Ammon's horn (tissue), 1 donor: ENCODE results near the gene RPL10A.

ENCODE experiments used
- DNase-seq: peaks from one replicate; pipeline ENCODE4 v3.0.0-alpha.2; 2016; ENCODE audit warnings: low spot score

The RPL10A gene

GRCh38 chr6:35492258-35492973, 24.2 kb downstream of the RPL10A start:
- no peak for DNase-seq

GRCh38 chr6:35492974-35493284, 24.7 kb downstream of the RPL10A start:
- no peak for DNase-seq

DNA sequence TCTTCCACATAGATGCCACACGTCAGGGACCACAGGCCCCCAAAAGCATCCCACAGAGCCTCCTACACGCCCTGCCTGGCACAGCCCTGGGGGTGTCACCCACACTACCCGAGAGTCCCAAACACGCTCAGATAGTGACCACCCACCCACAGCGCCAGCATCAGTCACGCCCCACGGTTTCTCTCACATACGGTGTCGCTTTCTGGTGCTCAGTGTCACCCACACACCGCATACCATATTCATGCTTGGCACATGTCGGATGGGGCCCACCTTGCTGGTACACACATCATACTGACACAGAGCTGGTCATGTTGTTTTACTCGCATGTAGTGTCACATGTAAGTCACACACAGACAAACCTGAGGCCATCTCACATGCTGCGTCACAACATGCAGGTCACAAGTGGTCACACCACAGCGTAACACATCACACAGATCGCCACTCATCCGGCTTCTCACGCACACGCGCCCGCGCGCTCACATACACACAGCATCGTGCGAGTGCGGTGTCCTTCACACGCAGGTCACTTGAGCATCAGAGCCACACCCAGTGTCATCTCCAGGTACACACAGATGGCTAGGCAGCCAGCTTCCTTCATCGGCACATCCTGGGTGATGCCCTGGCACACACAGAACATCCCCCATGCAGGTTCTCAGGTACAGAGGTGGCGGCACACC, 25.2 kb downstream of the RPL10A start:
- no peak for DNase-seq

DNA sequence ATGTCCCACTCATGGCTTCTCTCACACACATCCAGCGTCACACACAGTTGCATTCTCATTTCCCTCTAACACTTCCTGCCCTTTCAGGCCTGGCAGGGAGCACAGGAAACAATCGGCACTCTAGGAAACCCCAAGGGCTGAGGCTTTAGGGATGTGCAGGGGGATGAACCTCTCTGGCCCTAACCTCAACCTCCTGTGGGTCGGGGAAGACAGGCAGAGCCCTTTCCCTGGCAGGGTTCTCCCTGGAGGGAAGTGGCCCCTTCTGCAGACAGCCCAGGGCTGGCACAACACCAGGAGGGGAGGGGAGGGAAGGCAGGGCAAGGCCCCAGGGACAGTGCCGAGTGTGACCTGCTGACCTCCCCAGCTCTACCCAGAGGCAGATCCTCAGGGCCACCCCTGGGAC, 26.0 kb downstream of the RPL10A start:
- peak; percentile 40 for DNase-seq

GRCh38 chr6:35495258-35496035, 27.2 kb downstream of the RPL10A start:
- DNase-seq, result no peak

DNA sequence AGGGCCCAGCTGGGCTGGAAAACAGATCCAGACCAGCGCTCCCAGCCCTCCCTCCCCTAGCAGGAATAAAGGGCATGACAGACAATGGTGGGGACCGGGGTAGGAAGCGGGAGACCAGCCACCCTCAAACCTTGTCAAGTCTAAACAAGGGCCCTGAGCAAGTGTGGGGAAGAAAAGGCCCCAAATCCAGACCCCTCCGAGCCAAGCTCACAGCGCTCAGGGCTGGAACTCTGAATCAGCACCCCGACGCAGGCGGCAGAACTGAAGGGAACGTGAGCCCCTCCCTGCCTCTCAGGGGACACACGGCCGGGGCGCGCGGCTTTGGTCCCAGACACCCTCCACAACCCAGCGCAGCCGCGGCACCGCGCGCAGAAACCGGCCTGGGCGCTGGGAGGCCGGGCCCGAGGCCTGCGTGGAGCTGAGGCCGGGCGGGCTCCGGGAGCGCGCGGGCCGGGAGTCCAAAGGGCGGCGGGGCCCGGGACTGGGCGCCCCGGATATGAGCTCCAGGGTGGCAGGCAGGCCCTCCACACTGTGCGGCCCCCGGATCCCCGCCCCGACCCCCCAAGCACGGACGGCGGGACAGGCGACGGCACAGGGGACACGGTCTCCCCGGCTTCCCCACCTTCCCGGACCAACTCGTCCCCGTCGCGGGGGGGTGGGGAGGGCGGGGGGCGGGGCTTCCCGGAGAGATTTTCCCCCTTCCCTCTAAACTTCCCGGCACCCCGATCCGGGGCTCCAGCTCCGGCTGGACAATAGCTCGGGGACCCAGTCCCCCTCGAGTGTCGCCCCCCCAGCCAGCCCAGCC, 28.0 kb downstream of the RPL10A start:
- no peak for DNase-seq

- no peak for DNase-seq
Observed at GRCh38 chr6:35496841-35497570, 28.8 kb downstream of the RPL10A start, which contains the start of gene TEAD3. Gene TEAD3, minus strand, starts transcription at chr6:35497079.

DNA sequence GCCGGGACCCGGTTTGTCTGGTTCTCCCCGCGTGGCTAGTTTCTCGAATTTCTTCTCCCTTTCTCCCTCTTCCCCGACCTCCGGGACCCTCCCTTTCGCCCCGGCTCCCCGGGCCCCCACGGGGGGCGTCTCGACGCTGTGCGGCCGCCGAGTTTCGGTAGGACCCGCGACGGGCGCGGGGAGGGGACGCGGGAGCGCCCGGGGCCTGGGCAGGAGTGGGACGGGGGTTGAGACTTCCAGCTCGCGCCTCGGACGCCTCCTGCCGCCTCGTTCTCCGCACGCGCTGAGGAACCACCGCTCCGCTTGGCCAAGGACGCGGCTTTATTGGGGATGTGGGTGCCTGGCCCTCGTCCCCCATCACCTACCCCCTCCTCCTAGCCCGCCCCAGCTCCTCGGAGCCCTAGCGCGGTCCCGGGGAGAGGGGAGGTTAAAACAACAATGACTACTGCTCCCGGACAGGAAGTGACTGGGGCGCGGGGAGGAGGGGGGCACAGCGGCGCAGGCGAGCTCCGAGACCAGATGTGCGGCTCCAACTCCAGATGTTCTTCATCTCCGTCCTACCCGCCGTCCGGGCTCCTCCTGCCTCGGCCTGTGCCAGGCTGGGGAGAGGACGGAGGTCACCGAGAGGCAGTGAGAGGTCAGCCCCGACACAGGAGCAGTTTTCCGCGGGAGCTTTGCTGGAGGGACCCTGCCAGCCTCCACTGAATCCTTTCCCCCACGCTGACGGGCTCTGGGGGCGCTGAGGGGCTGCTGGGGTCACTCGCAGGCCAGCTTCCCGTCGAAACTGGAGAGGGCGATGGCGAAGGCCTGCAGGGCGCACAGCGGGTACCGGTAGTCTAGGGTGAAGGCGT, 29.6 kb downstream of the RPL10A start:
- DNase-seq, result no peak

GRCh38 chr6:35498422-35499067, 30.3 kb downstream of the RPL10A start:
- no peak for DNase-seq

DNA sequence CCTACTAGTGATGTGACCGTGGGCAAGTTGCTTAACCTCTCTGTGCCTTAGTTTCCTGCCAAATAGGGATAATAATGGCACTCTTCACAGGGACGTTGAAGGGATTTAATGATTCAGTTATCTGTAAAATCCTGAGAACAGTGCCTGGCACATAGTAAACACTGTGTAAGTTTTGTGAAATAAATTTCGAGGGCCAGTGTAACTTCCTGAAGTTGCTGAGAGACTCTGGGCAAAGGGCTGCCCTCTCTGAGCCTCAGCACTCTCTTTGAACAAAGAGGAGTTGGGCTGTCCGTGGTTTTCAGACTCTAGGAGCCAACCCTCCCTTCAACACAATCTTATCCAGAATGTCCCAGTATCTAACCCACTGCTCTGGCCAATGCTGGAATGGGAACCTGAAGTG, 31.2 kb downstream of the RPL10A start:
- DNase-seq, result no peak

GRCh38 chr6:35500782-35501181, 32.6 kb downstream of the RPL10A start:
- DNase-seq, result no peak

DNA sequence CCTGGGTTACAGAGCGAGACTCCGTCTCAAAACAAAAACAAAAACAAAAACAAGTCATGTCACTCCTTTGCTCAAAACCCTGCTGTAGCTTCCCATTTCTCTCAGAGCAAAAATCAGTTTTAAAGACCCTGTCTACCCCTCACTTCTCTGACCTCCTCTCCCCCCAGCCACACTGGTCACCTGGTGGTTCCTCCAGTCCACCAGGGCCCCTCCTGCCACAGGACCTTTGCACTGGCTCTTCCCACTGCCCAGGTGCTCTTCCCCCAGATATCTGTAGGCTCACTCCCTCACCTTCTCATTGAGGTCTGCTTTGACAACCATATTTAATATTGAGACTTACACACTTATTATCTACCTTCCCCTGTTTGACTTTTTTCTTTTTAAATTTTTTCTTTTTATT, 33.6 kb downstream of the RPL10A start:
- DNase-seq, result no peak

GRCh38 chr6:35503534-35503933, 35.3 kb downstream of the RPL10A start:
- no peak for DNase-seq

- DNase-seq, result no peak
Observed at GRCh38 chr6:35505999-35506412, 37.8 kb downstream of the RPL10A start.

DNA sequence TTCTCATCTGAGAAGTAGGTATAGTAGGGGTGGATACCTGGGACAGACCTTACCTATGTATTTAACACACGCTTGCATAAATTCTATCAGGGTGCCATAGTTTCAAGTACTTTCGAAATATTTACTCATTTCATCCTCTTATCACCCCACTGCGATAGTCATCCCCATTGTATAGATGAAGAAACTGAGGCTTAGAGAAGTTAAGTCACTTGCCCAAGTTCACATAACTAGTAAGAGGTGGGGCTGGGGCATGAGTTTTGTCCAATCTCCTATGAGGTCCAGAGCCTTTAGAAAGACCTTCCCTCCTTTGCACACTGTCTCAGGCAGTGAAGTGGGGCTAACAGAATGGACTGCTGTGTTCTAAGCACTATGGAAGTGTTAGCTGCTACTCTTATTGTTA, 38.3 kb downstream of the RPL10A start:
- DNase-seq, result no peak

DNA sequence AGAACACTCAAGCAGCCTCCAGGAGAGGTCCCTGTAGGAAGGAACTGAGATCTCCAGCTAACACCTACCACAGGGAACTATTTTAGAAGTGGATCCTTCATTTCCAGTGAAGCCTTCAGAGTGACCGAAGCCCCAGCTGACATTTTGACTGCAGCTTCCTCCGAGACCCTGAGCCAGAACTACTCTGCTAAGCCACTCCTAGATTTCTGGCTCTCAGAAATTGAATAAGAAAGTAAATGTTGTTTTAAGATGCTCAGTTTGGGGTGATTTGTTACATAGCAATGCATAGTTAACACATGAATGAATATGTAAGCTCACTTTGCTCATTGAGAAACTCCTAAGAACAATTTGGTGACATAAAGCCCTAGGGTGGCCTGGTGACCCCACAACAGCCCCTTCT, 39.0 kb downstream of the RPL10A start:
- DNase-seq, result no peak

DNA sequence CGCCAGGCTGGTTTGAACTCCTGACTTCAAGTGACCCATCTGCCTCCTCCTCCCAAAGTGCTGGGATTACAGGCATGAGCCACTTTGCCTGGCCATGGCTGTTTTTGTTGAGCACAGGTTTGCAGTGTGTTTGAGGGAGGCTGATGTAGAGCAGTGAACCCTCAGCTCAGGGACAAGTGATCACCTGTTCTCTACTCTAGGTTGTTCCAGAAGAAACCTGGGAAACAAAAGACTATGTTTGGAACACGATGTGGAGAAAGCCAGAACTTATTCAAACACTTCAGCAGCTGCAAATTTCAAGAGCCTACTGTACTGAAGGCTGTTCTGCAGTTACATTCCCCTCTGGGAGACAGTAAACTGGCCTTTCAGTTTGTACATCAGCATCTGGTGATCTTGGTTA, 39.8 kb downstream of the RPL10A start:
- DNase-seq, result no peak

DNA sequence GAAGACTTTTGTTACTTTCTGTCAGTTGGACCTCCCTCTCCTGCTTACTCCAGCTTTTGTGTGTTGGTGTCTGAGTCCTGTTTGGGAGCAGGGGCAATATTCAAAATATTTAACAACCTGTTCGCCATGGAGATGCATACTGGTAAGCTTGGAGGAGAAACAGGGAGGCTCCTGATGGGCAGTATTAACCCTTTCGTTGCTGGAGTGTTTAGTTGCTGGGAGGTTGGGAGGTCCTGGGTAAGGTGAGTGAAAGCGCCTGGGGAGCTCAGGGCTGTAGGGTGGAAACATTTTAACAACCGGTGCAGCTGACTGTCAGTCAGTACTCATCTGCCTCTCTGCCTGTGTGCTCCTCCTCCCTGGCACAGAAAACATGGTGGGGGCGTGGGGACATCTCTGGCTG, 40.3 kb downstream of the RPL10A start:
- no peak for DNase-seq

DNA sequence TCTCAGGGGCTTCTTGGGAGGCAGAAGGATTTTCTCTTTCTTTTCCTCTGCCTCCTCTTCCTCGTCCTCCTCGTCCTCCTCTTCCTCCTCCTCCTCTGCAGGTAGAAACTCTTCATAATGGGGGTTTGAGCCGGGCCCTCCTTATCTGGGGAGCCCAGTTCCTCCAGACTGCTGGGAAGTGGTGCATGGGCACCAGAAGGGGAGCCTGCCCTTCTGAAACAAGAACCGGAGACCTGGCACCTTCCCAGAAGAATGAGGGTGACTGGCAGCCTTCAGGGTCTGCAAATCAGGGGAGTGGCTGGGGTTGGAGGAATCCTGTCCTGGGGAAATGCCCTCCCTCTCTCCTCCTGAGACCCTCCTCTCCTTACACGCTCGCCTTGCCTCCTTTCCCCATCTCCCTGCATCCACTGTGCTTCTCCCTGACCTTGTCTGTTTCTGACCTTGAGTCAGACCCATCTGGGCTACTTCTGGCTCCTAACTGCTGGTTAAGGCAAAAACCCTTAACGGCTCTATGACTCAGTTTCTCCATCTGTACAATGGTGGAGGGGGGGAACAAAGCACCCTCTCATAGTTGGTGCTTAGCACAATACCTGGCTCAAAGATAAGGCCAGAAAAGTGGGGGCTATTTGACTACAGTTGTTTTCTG, 42.8 kb downstream of the RPL10A start:
- no peak for DNase-seq

DNA sequence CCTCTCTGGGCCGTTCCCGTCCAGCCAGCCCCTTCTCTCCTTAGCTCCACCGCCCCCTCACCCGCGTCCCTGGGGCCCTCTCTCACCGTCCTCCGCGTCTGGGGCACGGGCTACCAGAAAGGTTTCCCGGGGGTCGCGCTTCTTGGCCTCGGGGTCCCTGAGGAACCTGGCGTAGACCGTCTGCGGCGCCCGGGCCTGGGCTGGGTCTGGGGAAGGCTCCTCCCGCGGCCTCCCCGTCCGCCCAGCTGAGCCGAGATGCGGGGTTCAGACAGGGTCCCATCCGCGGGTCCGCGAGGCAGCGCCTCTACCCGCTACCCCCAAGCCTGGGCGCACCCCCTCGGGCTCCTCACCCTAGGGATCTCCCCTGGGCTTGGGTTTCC, 43.4 kb downstream of the RPL10A start:
- DNase-seq, result no peak
